ENCODE results near the gene COQ10B. TPM values are rescaled to one million over a fixed set of nuclear protein-coding genes. Genes with fewer than 3 reads are reported as not detected.

The COQ10B gene
- total RNA-seq, 2 experiments from 2014 or later, result 14.0 to 14.6 TPM

- CTCF ChIA-PET, result no interaction called here
- ATAC-seq (no peak), DNase-seq (no peak)
- Mint-ChIP-seq H3K4me3 (no peak overlapping the region), H3K27me3 (no peaks in the 10 kb centered on the region), H3K27ac (peak overlapping the region; percentile 73), H3K36me3 (ENCODE audit: low read depth) (peaks cover 79% of the 10 kb centered on the region), H3K9me3 (peaks cover 21% of the 10 kb centered on the region), H3K4me1 (ENCODE audit: low read depth) (peaks cover 26% of the 10 kb centered on the region)
- no peak for TF ChIP-seq CTCF (IDR thresholded peaks at IDR 0.05)
- intact Hi-C loops (cut with micrococcal nuclease), result no loop called here
- POLR2A ChIA-PET, result interaction anchor here (0.6 to 1.0 kb wide), 2 partner anchors 10 to 15 kb away, joined by 4 to 5 read pairs; no protein-coding TSS in a partner anchor
Observed at GRCh38 chr2:197486175-197486574, 32.8 kb downstream of the COQ10B start.

- CTCF ChIA-PET, result no interaction called here
- ATAC-seq (no peak), DNase-seq (no peak)
- intact Hi-C loops (cut with micrococcal nuclease), result no loop called here
- Mint-ChIP-seq H3K4me3 (no peak overlapping the region), H3K27ac (peak overlapping the region; percentile 70), H3K36me3 (ENCODE audit: low read depth) (peaks cover 83% of the 10 kb centered on the region), H3K9me3 (peaks cover 21% of the 10 kb centered on the region), H3K4me1 (ENCODE audit: low read depth) (peaks cover 31% of the 10 kb centered on the region), H3K27me3 (no peaks in the 10 kb centered on the region)
- POLR2A ChIA-PET, result interaction anchor here (1.0 to 6.6 kb wide), 3 partner anchors 13 to 76 kb away, joined by 3 to 77 read pairs (median 3); partner anchors contain the start of genes HSPD1 and HSPE1
- no peak for TF ChIP-seq CTCF (IDR thresholded peaks at IDR 0.05)
Observed at GRCh38 chr2:197487385-197487784, 34.0 kb downstream of the COQ10B start.

- intact Hi-C loops (cut with micrococcal nuclease), result no loop called here
- ChIA-PET CTCF (no interaction called here), POLR2A (interaction anchor here (0.6 to 8.5 kb wide), 7 partner anchors 6 to 1826 kb away, joined by 3 to 77 read pairs (median 7); partner anchors contain the start of genes MOB4 and SF3B1)
- peaks cover 79% of the 10 kb centered on the region for H3K36me3 Mint-ChIP-seq (ENCODE audit: low read depth)
- no peak for DNase-seq
- TF ChIP-seq CTCF (IDR thresholded peaks at IDR 0.05), result no peak
- H3K4me3 Mint-ChIP-seq, result peak overlapping the region; percentile 100
- no peaks in the 10 kb centered on the region for H3K27me3 Mint-ChIP-seq
- H3K27ac Mint-ChIP-seq, result peak overlapping the region; percentile 99
- peaks cover 46% of the 10 kb centered on the region for H3K4me1 Mint-ChIP-seq (ENCODE audit: low read depth)
- H3K9me3 Mint-ChIP-seq, result no peaks in the 10 kb centered on the region
- no peak for ATAC-seq
Observed at GRCh38 chr2:197495433-197496134, 42.2 kb downstream of the COQ10B start.

GRCh38 chr2:197496695-197497094 is 43.3 kb downstream of the COQ10B start:
- TF ChIP-seq CTCF (IDR thresholded peaks at IDR 0.05), result no peak
- DNase-seq (no peak), ATAC-seq (no peak)
- Mint-ChIP-seq H3K36me3 (ENCODE audit: low read depth) (peaks cover 80% of the 10 kb centered on the region), H3K27me3 (no peaks in the 10 kb centered on the region), H3K27ac (peak overlapping the region; percentile 99), H3K4me3 (peak overlapping the region; percentile 100), H3K9me3 (no peaks in the 10 kb centered on the region), H3K4me1 (ENCODE audit: low read depth) (peaks cover 42% of the 10 kb centered on the region)
- intact Hi-C loops (cut with micrococcal nuclease), result no loop called here
- CTCF ChIA-PET, result no interaction called here
- POLR2A ChIA-PET, result interaction anchor here (0.9 to 8.5 kb wide), 7 partner anchors 7 to 62 kb away, joined by 4 to 77 read pairs (median 7); partner anchors contain the start of genes COQ10B, MOB4 and SF3B1

- no peak for ATAC-seq
- CTCF ChIA-PET, result interaction anchor here (1.2 kb wide), 1 partner anchor 210 kb away, joined by 3 read pairs; no protein-coding TSS in a partner anchor
Observed at GRCh38 chr2:197497326-197497725, 44.0 kb downstream of the COQ10B start.

More at GRCh38 chr2:197497326-197497725, 44.0 kb downstream of the COQ10B start:
- intact Hi-C loops (cut with micrococcal nuclease), result no loop called here
- no peak for TF ChIP-seq CTCF (IDR thresholded peaks at IDR 0.05)
- peak overlapping the region; percentile 99 for H3K27ac Mint-ChIP-seq
- no peaks in the 10 kb centered on the region for H3K27me3 Mint-ChIP-seq
- peaks cover 43% of the 10 kb centered on the region for H3K4me1 Mint-ChIP-seq (ENCODE audit: low read depth)
- DNase-seq, result no peak
- POLR2A ChIA-PET, result interaction anchor here (1.0 to 8.5 kb wide), 9 partner anchors 7 to 63 kb away, joined by 4 to 81 read pairs (median 22); partner anchors contain the start of genes COQ10B, MOB4 and SF3B1
- peak overlapping the region; percentile 100 for H3K4me3 Mint-ChIP-seq
- H3K9me3 Mint-ChIP-seq, result no peaks in the 10 kb centered on the region
- H3K36me3 Mint-ChIP-seq (ENCODE audit: low read depth), result peaks cover 84% of the 10 kb centered on the region

Measured in activated CD8-positive, alpha-beta T cell treated with anti-CD3 and anti-CD28 coated beads for 36 hours (primary cell).